B cell (primary cell): ENCODE data around the gene TREM1.

Experiments used
- CTCF ChIP-seq: fragments of 200-600 bp; IDR thresholded peaks from one replicate; pipeline ENCODE4 v1.8.0; 2022; ENCODE audit warnings: antibody characterized with exemption, mild to moderate bottlenecking
- EZH2 ChIP-seq: IDR thresholded peaks from 2 replicates; pipeline ENCODE4 v1.6.1; 2012; ENCODE audit warnings: borderline replicate concordance, low read depth, mild to moderate bottlenecking, moderate library complexity, low read length; ENCODE audit not compliant: insufficient read depth, poor library complexity, severe bottlenecking

- TF ChIP-seq CTCF (no peak), EZH2 (no peak)
Observed at GRCh38 chr6:41236276-41236675, 50.2 kb downstream of the TREM1 start.
